Amniotic epithelial cell (primary cell): ENCODE results near the gene RASA4B.
A peak's percentile ranks its signal among the peaks of the same experiment; 100 is the strongest.

Experiments
- DNase-seq: peaks from one replicate; pipeline ENCODE4 v3.0.0-alpha.2; 2010; ENCODE audit warnings: low read depth

Gene RASA4B

DNA sequence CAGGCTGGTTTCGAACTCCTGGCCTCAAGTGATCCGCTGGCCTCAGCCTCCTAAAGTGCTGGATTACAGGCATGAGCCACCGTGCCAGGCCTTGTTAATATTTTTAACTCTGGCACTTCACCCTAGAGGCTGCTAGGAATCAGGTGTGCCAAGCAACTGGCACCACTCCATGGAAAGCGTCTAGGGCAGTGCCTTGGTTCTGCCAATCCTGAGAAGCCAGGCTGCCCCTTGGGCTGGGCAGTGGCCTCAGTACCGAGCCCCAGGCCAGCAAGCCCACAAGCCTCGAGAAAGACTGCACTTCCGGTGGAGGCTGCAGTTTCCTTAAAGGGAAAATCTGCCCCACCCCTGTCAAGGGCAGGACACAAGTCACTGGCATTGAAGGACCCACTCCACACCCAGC, 64.3 kb downstream of the RASA4B start:
- DNase-seq = no peak

DNA sequence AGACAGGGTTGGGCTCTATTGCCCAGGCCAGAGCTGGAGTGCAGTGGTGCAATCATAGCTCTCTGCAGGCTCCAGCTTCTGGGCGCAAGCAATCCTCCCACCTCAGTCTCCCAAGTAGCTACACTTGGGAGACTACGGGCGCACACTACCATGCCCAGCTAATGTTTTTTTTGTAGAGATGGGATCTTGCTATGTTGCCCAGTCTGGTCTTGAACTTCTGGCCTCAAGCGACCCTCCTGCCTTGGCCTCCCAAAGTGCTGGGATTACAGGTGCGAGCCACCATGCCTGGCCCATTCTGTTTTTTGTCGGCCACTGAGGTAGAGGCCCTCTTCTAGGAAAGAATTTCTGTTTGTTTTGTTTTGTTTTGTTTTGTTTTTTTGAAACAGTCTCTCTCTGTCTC, 65.1 kb downstream of the RASA4B start:
- no peak for DNase-seq

- no peak for DNase-seq
Measured at GRCh38 chr7:102451371-102452054, 66.1 kb downstream of the RASA4B start.

DNA sequence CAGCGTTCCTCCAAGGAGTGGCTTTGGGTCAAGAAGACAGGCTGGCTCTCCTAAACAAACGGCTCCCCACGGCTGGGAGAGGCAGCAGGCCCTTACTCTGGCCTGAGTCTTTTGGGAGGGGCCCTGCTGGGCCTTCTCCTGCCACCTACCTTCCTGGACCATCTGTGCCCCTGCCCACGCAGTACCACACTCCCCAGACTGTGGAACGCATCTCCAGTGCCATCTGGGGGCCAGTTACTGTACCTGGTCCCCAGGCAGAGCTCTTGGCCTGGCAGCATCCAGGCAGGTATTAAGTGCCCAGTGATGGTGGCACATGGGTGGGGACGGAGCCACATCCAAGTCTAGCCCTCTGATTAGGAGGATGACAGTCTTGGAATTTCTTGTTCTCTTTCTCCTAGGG, 67.3 kb downstream of the RASA4B start:
- no peak for DNase-seq

DNA sequence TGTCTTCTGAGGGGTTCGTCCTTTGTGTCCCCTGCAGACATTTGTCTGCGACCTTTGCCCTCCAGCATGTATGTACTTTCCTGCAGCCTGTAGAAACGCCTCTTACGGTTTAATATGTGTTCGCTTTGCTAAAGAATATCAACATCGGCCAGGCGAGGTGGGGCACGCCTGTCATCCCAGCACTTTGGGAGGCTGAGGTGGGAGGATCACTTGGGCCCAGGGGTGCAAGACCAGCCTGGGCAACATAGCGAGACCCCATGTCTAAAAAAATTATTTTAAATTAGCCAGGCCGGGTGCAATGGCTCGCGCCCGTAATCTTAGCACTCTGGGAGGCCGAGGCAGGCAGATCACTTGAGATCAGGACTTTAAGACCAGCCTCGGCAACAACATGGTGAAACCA, 68.4 kb downstream of the RASA4B start:
- DNase-seq = no peak

- DNase-seq = no peak
Measured at GRCh38 chr7:102447311-102447710, 70.3 kb downstream of the RASA4B start.

GRCh38 chr7:102446387-102447156, 71.0 kb downstream of the RASA4B start:
- DNase-seq = no peak

DNA sequence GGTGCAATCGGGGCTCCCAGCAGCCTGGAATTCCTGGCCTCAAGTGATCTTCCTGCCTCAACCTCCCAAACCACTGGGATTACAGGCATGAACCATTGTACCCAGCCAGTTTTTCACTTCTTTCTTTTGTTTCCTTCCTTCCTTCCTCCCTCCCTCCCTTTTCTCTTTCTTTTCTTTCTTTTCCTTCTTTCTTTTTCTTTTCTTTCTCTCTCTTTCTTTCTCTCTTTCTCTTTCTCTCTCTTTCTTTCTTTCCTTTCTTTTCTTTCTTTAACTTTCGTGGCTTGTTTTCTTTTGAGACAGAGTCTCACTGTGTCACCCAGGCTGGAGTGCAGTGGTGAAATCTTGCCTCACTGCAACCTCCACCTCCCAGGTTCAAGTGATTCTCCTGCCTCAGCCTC, 71.9 kb downstream of the RASA4B start:
- DNase-seq = no peak

- DNase-seq = no peak
Measured at GRCh38 chr7:102444961-102445673, 72.5 kb downstream of the RASA4B start.

- peak; percentile 63 for DNase-seq
Measured at GRCh38 chr7:102439963-102440795, 77.4 kb downstream of the RASA4B start.

DNA sequence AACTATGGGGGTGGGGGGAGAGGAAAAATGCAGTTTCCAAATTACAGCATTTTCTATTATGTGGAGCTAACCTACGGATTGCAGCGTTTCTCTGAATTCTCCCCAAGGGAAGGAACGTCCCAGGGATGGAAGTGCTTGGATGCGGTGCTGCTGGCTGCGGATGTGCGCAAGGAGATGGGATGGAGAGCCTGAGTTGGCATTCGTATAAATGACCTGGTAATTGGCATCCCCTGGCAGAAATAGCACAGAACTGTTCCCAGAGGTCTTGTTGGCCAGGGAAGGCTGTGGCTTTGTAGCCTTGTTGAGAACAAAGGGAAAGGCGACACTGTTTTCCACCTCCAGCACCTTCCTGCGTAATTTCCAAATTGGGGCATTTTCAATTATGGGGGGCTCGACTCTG, 81.5 kb downstream of the RASA4B start:
- DNase-seq = no peak

DNA sequence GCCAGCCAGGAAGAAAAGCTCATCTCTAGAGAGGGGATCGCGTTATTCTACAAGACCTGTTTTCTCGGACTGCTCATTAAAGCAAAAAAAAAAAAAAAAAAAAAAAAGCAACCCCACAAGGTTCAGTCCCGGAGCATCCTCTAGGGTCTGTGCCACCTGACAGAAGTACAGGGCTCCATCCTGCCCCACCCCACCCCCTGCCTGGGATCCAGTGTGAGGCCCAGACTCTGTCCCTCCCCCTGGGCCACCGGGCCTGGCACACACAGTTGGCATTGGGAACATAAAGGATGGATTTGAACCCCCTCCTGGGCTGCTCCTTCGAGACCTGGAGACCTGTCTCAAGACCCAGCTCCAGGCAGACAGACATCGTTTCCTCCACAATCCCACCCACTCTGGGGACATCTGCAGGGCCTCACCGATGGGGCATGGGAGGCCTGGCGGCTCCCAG, 83.5 kb downstream of the RASA4B start:
- DNase-seq = no peak

GRCh38 chr7:102433219-102434038, 84.1 kb downstream of the RASA4B start, which contains the start of gene ORAI2:
Gene ORAI2 (plus strand): TSS chr7:102433575. CDS start chr7:102438957, 5,382 bp downstream.
- peak; percentile 38 for DNase-seq
